IMR-90 (cell line): ENCODE results near the gene DNAI2. TPM values are rescaled to one million over a fixed set of nuclear protein-coding genes. Genes with fewer than 3 reads are reported as not detected.

Experiments used
- ATAC-seq: fragments of 200-7000 bp; cut with Tn5 transposase; 2 replicates; pipeline ENCODE4 v1.9.1; 2020; ENCODE audit warnings: low read depth, mild to moderate bottlenecking, moderate library complexity
- BruUV-seq: library from RNA; stranded (reverse); fragments of 400-500 nt; replicated peaks from 2 replicates; lab custom pipeline; 2021; lab: Mats Ljungman, UMichigan
- CTCF ChIA-PET: fragments of 300-600 bp; formaldehyde crosslinking; extraction: SDS; loops from one replicate; lab custom pipeline; 2021; ENCODE audit warnings: antibody characterized with exemption; lab: Yijun Ruan, JAX
- POLR2A ChIA-PET: fragments of 300-600 bp; sonication (Branson Sonifier 250); formaldehyde crosslinking; loops from one replicate; lab custom pipeline; 2022; ENCODE audit warnings: antibody characterized with exemption; ENCODE audit not compliant: unreplicated experiment; lab: Charles Lee
- DNase-seq: peaks from one replicate; pipeline ENCODE4 v3.0.0; 2013
- H2AFZ ChIP-seq: replicated peaks from 2 replicates; pipeline ENCODE3; 2013; ENCODE audit warnings: low read length, mild to moderate bottlenecking; ENCODE audit not compliant: poor library complexity
- H2AK5ac ChIP-seq: 2 replicates; pipeline ENCODE4 v1.6.1; 2013; ENCODE audit warnings: low read depth, low read length, inconsistent platforms
- H2AK9ac ChIP-seq: replicated peaks from 2 replicates; pipeline ENCODE3; 2013; ENCODE audit warnings: mild to moderate bottlenecking, low read depth, low read length, moderate library complexity; ENCODE audit not compliant: poor library complexity
- H2BK120ac ChIP-seq: 2 replicates; pipeline ENCODE4 v1.6.1; 2013; ENCODE audit warnings: low read depth, low read length, inconsistent platforms
- H2BK15ac ChIP-seq: 3 replicates; pipeline ENCODE4 v1.6.1; 2013; ENCODE audit warnings: low read depth, low read length, inconsistent platforms
- H2BK20ac ChIP-seq: 2 replicates; pipeline ENCODE4 v1.6.1; 2013; ENCODE audit warnings: low read depth, mild to moderate bottlenecking, inconsistent platforms, low read length, moderate library complexity
- H2BK5ac ChIP-seq: 2 replicates; pipeline ENCODE4 v1.6.1; 2013; ENCODE audit warnings: mild to moderate bottlenecking, low read depth, low read length, inconsistent platforms; ENCODE audit not compliant: poor library complexity, severe bottlenecking
- H3K14ac ChIP-seq: replicated peaks from 2 replicates; pipeline ENCODE4 v1.6.1; 2013; ENCODE audit warnings: low read depth, low read length, inconsistent platforms
- H3K18ac ChIP-seq: 2 replicates; pipeline ENCODE4 v1.6.1; 2013; ENCODE audit warnings: low read depth, low read length, control low read depth
- H3K23ac ChIP-seq: 2 replicates; pipeline ENCODE4 v1.6.1; 2013; ENCODE audit warnings: low read depth, low read length, inconsistent platforms
- H3K27ac ChIP-seq: 2 replicates; pipeline ENCODE4 v1.5.1; 2013; ENCODE audit warnings: mild to moderate bottlenecking, control low read depth, low read length; ENCODE audit not compliant: insufficient read depth
- H3K27me3 ChIP-seq: 2 replicates; pipeline ENCODE4 v1.6.1; 2013; ENCODE audit warnings: low read length; ENCODE audit not compliant: control insufficient read depth, insufficient read depth
- H3K36me3 ChIP-seq: 2 replicates; pipeline ENCODE4 v1.6.1; 2013; ENCODE audit warnings: low read length, mixed read lengths; ENCODE audit not compliant: control insufficient read depth, insufficient read depth
- H3K4ac ChIP-seq: 2 replicates; pipeline ENCODE4 v1.6.1; 2013; ENCODE audit warnings: low read depth, low read length, inconsistent platforms
- H3K4me1 ChIP-seq: 2 replicates; pipeline ENCODE4 v1.6.1; 2013; ENCODE audit warnings: low read length, mixed read lengths; ENCODE audit not compliant: control insufficient read depth, insufficient read depth
- H3K4me2 ChIP-seq: 2 replicates; pipeline ENCODE4 v1.6.1; 2013; ENCODE audit warnings: low read depth, mild to moderate bottlenecking, control low read depth, low read length, moderate library complexity
- H3K4me3 ChIP-seq: 2 replicates; pipeline ENCODE4 v1.5.1; 2013; ENCODE audit warnings: low read depth, mild to moderate bottlenecking, control low read depth, low read length, moderate library complexity; ENCODE audit not compliant: insufficient read depth
- H3K56ac ChIP-seq: 2 replicates; pipeline ENCODE4 v1.6.1; 2013; ENCODE audit warnings: low read length, inconsistent platforms; ENCODE audit not compliant: insufficient read depth; ENCODE audit errors: extremely low read depth
- H3K79me1 ChIP-seq, 2 experiments: 2 replicates each; pipeline ENCODE4 v1.6.1; 2013; ENCODE audit warnings: low read length in 2 of 2, inconsistent platforms in 1 of 2, low read depth in 1 of 2
- H3K9ac ChIP-seq: 2 replicates; pipeline ENCODE4 v1.6.1; 2013; ENCODE audit warnings: low read depth, low read length, control low read depth
- H3K9me1 ChIP-seq: 2 replicates; pipeline ENCODE4 v1.6.1; 2013; ENCODE audit warnings: low read length, inconsistent platforms; ENCODE audit not compliant: insufficient read depth
- H3K9me3 ChIP-seq: 2 replicates; pipeline ENCODE4 v1.6.1; 2013; ENCODE audit warnings: low read length; ENCODE audit not compliant: control insufficient read depth, insufficient read depth
- H4K20me1 ChIP-seq: 2 replicates; pipeline ENCODE4 v1.6.1; 2013; ENCODE audit warnings: low read length, inconsistent platforms; ENCODE audit not compliant: insufficient read depth
- H4K5ac ChIP-seq: 2 replicates; pipeline ENCODE4 v1.6.1; 2013; ENCODE audit warnings: mild to moderate bottlenecking, low read depth, low read length, control low read depth
- H4K8ac ChIP-seq, 2 experiments: 2 replicates each; pipeline ENCODE4 v1.6.1; 2013; ENCODE audit warnings: low read depth in 2 of 2, low read length in 2 of 2, control low read depth in 1 of 2, inconsistent platforms in 1 of 2
- H4K91ac ChIP-seq: 2 replicates; pipeline ENCODE4 v1.6.1; 2013; ENCODE audit warnings: low read depth, low read length, inconsistent platforms; ENCODE audit not compliant: insufficient read depth
- BHLHE40 ChIP-seq: fragments of 150-350 bp; IDR thresholded peaks from 2 replicates; pipeline ENCODE4 v1.6.1; 2016; ENCODE audit warnings: mild to moderate bottlenecking, low read depth, low read length
- CEBPB ChIP-seq: IDR thresholded peaks from 2 replicates; pipeline ENCODE4 v1.6.1; 2012; ENCODE audit warnings: low read depth, low read length, improper control_type of control experiment
- CHD1 ChIP-seq: IDR thresholded peaks from 2 replicates; pipeline ENCODE4 v1.6.1; 2012; ENCODE audit warnings: low read depth, low read length, improper control_type of control experiment
- MAZ ChIP-seq: IDR thresholded peaks from 2 replicates; pipeline ENCODE4 v1.6.1; 2012; ENCODE audit warnings: low read depth, mild to moderate bottlenecking, low read length, improper control_type of control experiment, moderate library complexity, borderline replicate concordance
- MXI1 ChIP-seq: IDR thresholded peaks from 2 replicates; pipeline ENCODE4 v1.6.1; 2012; ENCODE audit warnings: low read depth, mild to moderate bottlenecking, low read length, moderate library complexity, borderline replicate concordance
- POLR2A ChIP-seq: IDR thresholded peaks from 2 replicates; pipeline ENCODE4 v1.6.1; 2012; ENCODE audit warnings: mild to moderate bottlenecking, low read depth, low read length
- RAD21 ChIP-seq: IDR thresholded peaks from 2 replicates; pipeline ENCODE4 v1.6.1; 2012; ENCODE audit warnings: low read length, improper control_type of control experiment
- RCOR1 ChIP-seq: IDR thresholded peaks from 2 replicates; pipeline ENCODE4 v1.6.1; 2012; ENCODE audit warnings: mild to moderate bottlenecking, low read length, improper control_type of control experiment; ENCODE audit not compliant: insufficient replicate concordance
- RFX5 ChIP-seq: IDR thresholded peaks from 2 replicates; pipeline ENCODE4 v1.8.0; 2012; ENCODE audit warnings: low read depth, mild to moderate bottlenecking, low read length, moderate library complexity
- SMC3 ChIP-seq: fragments of 150-350 bp; IDR thresholded peaks from 2 replicates; pipeline ENCODE4 v1.6.1; 2016; ENCODE audit warnings: low read depth, mild to moderate bottlenecking, antibody characterized with exemption, low read length, moderate library complexity
- WGBS, 2 experiments: methylation state at CpG; one replicate each; pipeline versions ENCODE4 v1.1.5 to v1.1.7; 2013; ENCODE audit warnings: missing lambda C conversion rate in 2 of 2; ENCODE audit not compliant: insufficient read length in 1 of 2; ENCODE audit errors: extremely low coverage in 2 of 2; 5-methylcytosine and 5-hydroxymethylcytosine counted together
- dilution Hi-C: fragments of 300-500 bp; cut with HindIII; formaldehyde crosslinking; loops from one replicate; pipeline ENCODE4 v1.14.3; 2018; ENCODE audit warnings: low sequenced_read_pairs; ENCODE audit not compliant: unreplicated experiment
- in situ Hi-C: fragments of 300-500 bp; cut with MboI; formaldehyde crosslinking; loops from 3 replicates; pipeline ENCODE4 v1.14.3; 2019; ENCODE audit warnings: low sequenced_read_pairs, inconsistent platforms, mixed read lengths
- intact Hi-C: fragments of 100-400 bp; cut with micrococcal nuclease; formaldehyde crosslinking; loops from 2 replicates; pipeline ENCODE4 v1.10.0; 2022
- polyA plus RNA-seq, 3 experiments: library from polyadenylated mRNA; depleted of rRNA; stranded (reverse); fragments of >200 nt; gene quantifications; 2 replicates each; pipeline ENCODE4 v1.2.3, GENCODE V29; 2012; ENCODE audit warnings: low replicate concordance in 1 of 3
- total RNA-seq: library from RNA; depleted of rRNA; stranded (reverse); fragments of >200 nt; gene quantifications from 2 replicates; pipeline ENCODE4 v1.2.3, GENCODE V29; 2012
- TF ChIP-seq, protein P1 (sequence below): conservative IDR thresholded peaks from 2 replicates; pipeline ENCODE4 v1.5.1; 2012; ENCODE audit warnings: mild to moderate bottlenecking, low read depth, low read length, improper control_type of control experiment

DNAI2 gene
- total and polyA plus RNA-seq, 2 of the 4 experiments (the other 2 are of a cell fraction): not detected

DNA sequence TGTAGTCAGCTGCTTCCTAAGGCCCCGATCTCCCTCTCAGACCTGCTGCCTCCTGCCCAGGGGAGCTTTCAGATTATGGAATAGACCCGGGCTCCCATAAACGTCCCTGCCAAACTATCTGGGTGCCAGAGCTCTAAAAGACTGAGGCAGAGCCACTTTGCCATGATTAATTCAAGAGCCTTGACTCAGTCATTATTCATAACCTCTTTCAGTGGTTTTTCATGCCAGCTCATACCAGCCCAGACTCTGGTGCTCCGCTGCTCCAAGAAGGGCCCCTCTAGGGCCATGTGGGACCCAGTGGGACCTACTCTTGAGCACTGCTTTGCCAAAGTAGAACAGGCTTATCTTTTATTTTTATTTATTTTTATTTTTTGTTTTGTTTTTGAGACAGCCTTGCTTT is 23.9 kb downstream of the DNAI2 start:
- dilution Hi-C loops: no loop called here

More for the DNA sequence above, 23.9 kb downstream of the DNAI2 start:
- H3K4me2 ChIP-seq: no peak overlapping the region
- ChIA-PET CTCF (no interaction called here), POLR2A (no interaction called here)
- H3K56ac ChIP-seq: no peak overlapping the region
- H3K18ac ChIP-seq: no peak overlapping the region
- H4K5ac ChIP-seq: no peak overlapping the region
- H3K4me3 ChIP-seq: no peak overlapping the region
- no peak for TF ChIP-seq POLR2A
- TF ChIP-seq MAZ: no peak
- TF ChIP-seq BHLHE40: no peak
- TF ChIP-seq RFX5: no peak
- TF ChIP-seq MXI1: no peak
- TF ChIP-seq RCOR1: no peak
- no peak for TF ChIP-seq CHD1
- TF ChIP-seq, protein P1, sequence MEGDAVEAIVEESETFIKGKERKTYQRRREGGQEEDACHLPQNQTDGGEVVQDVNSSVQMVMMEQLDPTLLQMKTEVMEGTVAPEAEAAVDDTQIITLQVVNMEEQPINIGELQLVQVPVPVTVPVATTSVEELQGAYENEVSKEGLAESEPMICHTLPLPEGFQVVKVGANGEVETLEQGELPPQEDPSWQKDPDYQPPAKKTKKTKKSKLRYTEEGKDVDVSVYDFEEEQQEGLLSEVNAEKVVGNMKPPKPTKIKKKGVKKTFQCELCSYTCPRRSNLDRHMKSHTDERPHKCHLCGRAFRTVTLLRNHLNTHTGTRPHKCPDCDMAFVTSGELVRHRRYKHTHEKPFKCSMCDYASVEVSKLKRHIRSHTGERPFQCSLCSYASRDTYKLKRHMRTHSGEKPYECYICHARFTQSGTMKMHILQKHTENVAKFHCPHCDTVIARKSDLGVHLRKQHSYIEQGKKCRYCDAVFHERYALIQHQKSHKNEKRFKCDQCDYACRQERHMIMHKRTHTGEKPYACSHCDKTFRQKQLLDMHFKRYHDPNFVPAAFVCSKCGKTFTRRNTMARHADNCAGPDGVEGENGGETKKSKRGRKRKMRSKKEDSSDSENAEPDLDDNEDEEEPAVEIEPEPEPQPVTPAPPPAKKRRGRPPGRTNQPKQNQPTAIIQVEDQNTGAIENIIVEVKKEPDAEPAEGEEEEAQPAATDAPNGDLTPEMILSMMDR: no peak
- TF ChIP-seq RAD21: no peak
- no peak for TF ChIP-seq CEBPB
- TF ChIP-seq SMC3: no peak
- no peaks in the 10 kb centered on the region for H3K9me3 ChIP-seq
- WGBS, 2 experiments: no CpG with 5 or more reads among the region's 4 CpGs
- intact Hi-C loops (no loop called here), in situ Hi-C loops (no loop called here)
- H3K4me1 ChIP-seq: no peaks in the 10 kb centered on the region
- H3K36me3 ChIP-seq: no peaks in the 10 kb centered on the region
- H2BK5ac ChIP-seq: no peak overlapping the region
- no peak overlapping the region for H4K8ac ChIP-seq
- H3K79me1 ChIP-seq: no peaks in the 10 kb centered on the region
- BruUV-seq: no TSS peak
- no peak overlapping the region for H3K23ac ChIP-seq
- no peak overlapping the region for H3K14ac ChIP-seq
- ATAC-seq (no peak), DNase-seq (no peak)
- no peak overlapping the region for H4K91ac ChIP-seq
- no peaks in the 10 kb centered on the region for H4K20me1 ChIP-seq
- no peak overlapping the region for H2BK20ac ChIP-seq
- no peak overlapping the region for H3K4ac ChIP-seq
- no peak overlapping the region for H3K27ac ChIP-seq
- H3K27me3 ChIP-seq: no peaks in the 10 kb centered on the region; the same call in 1 of the 2 replicates
- H2AFZ ChIP-seq: no peak overlapping the region
- no peak overlapping the region for H3K9ac ChIP-seq
- H2BK15ac ChIP-seq: no peak overlapping the region
- no peak overlapping the region for H2AK5ac ChIP-seq
- H3K9me1 ChIP-seq: no peaks in the 10 kb centered on the region
- no peak overlapping the region for H2BK120ac ChIP-seq
- H2AK9ac ChIP-seq: no peak overlapping the region
